MM.1S (cell line): ENCODE results near the gene TIPRL.

Source experiments
- CTCF ChIP-seq: fragments of 300-600 bp; sonication (generic); IDR thresholded peaks from 2 replicates; pipeline ENCODE4 v1.5.1; 2016; ENCODE audit warnings: antibody characterized with exemption, low read length, mixed read lengths
- EZH2phosphoT487 ChIP-seq: fragments of 300-600 bp; sonication (generic); IDR thresholded peaks from 2 replicates; pipeline ENCODE4 v1.6.1; 2018; ENCODE audit warnings: antibody characterized with exemption, low read length

- TF ChIP-seq CTCF: no peak
- no peak for TF ChIP-seq EZH2phosphoT487
Observed at GRCh38 chr1:168225476-168226190, 46.9 kb downstream of the TIPRL start, which contains the start of gene SFT2D2.
